HepG2 (cell line): ENCODE data around the gene CCDC192. TPM values are rescaled to one million over a fixed set of nuclear protein-coding genes. Genes with fewer than 3 reads are reported as not detected.

ENCODE experiments used
- ATAC-seq: fragments of 200-7000 bp; cut with Tn5 transposase; 3 replicates; pipeline ENCODE4 v1.9.1; 2020; ENCODE audit warnings: mild to moderate bottlenecking, moderate library complexity
- BruUV-seq: library from RNA; stranded (reverse); fragments of 400-500 nt; replicated peaks from 2 replicates; lab custom pipeline; 2021; lab: Mats Ljungman, UMichigan
- CTCF ChIA-PET: fragments of 300-600 bp; formaldehyde crosslinking; extraction: SDS; loops from one replicate; lab custom pipeline; 2021; ENCODE audit warnings: low total read pairs, inconsistent platforms, low intra/inter-chr PET ratio; lab: Yijun Ruan, JAX
- POLR2A ChIA-PET: fragments of 350-600 bp; sonication (Branson Sonifier 250); formaldehyde crosslinking; loops from one replicate; lab custom pipeline; 2020; ENCODE audit warnings: antibody characterized with exemption, inconsistent platforms; lab: Yijun Ruan, JAX
- DNase-seq: peaks from one replicate; pipeline ENCODE4 v3.0.0-alpha.2; 2015; ENCODE audit warnings: low spot score
- FAIRE-seq: peaks from 3 replicates; lab custom pipeline; 2011; peaks lifted over from hg19 to GRCh38; lab: Jason Lieb, UNC
- H2AFZ ChIP-seq: one replicate; pipeline ENCODE4 v1.6.1; 2011; ENCODE audit warnings: low read length, inconsistent platforms
- H3K27ac ChIP-seq: fragments of 300-600 bp; 3 replicates; pipeline ENCODE4 v1.8.0; 2011; ENCODE audit warnings: mixed run types, mild to moderate bottlenecking, mixed read lengths, low read length, inconsistent platforms; ENCODE audit not compliant: insufficient read depth; ENCODE audit errors: extremely low read length
- H3K27me3 ChIP-seq, 2 experiments: fragments of 200-600 bp in 1 of 2; 2 replicates in 1 of 2; 3 replicates in 1 of 2; pipeline versions ENCODE4 v1.6.0 to v1.8.0; 2011; ENCODE audit warnings: low read length in 2 of 2, mild to moderate bottlenecking in 2 of 2, moderate library complexity in 2 of 2, inconsistent platforms in 1 of 2; ENCODE audit not compliant: insufficient read depth in 2 of 2, control insufficient read depth in 1 of 2
- H3K36me3 ChIP-seq, 2 experiments: fragments of 200-600 bp in 1 of 2; replicated peaks in 1 of 2; 2 replicates in 1 of 2; 3 replicates in 1 of 2; pipeline versions ENCODE4 v1.5.1 to v1.8.0; 2011; ENCODE audit warnings: low read length in 2 of 2, inconsistent platforms in 1 of 2; ENCODE audit not compliant: insufficient read depth in 2 of 2, control insufficient read depth in 1 of 2
- H3K4me1 ChIP-seq: 2 replicates; pipeline ENCODE4 v1.5.1; 2012; ENCODE audit warnings: low read length, inconsistent platforms; ENCODE audit not compliant: insufficient read depth
- H3K4me2 ChIP-seq: 2 replicates; pipeline ENCODE4 v1.6.0; 2011; ENCODE audit warnings: low read depth, low read length, inconsistent platforms
- H3K4me3 ChIP-seq, 3 experiments: fragments of 200-600 bp in 1 of 3; sonication (generic), shearing (Covaris generic) in 1 of 3; replicated peaks in 1 of 3; 2 replicates each; pipeline ENCODE4 v1.5.1; 2011 to 2016; ENCODE audit warnings: low read length in 3 of 3, inconsistent platforms in 2 of 3, low read depth in 2 of 3, mild to moderate bottlenecking in 2 of 3, control low read depth in 1 of 3, mixed read lengths in 1 of 3; ENCODE audit not compliant: insufficient read depth in 1 of 3
- H3K79me2 ChIP-seq: one replicate; pipeline ENCODE4 v1.6.1; 2011; ENCODE audit warnings: low read length, inconsistent platforms; ENCODE audit not compliant: insufficient read depth
- H3K9ac ChIP-seq: 2 replicates; pipeline ENCODE4 v1.6.0; 2011; ENCODE audit warnings: mild to moderate bottlenecking, low read depth, low read length, inconsistent platforms; ENCODE audit not compliant: insufficient read depth
- H3K9me3 ChIP-seq: 2 replicates; pipeline ENCODE4 v1.5.1; 2012; ENCODE audit warnings: mild to moderate bottlenecking, low read length
- H4K20me1 ChIP-seq: 2 replicates; pipeline ENCODE4 v1.6.0; 2011; ENCODE audit warnings: inconsistent platforms, mild to moderate bottlenecking, low read length, moderate library complexity; ENCODE audit not compliant: insufficient read depth
- CTCF ChIP-seq: sonication (generic); formaldehyde crosslinking; IDR thresholded peaks from 2 replicates; pipeline ENCODE4 v1.5.0; 2020; ENCODE audit warnings: mild to moderate bottlenecking, missing genetic modification reagents, moderate library complexity
- HOXA5 ChIP-seq: sonication (generic); formaldehyde crosslinking; IDR thresholded peaks from 2 replicates; pipeline ENCODE4 v1.4.0; 2020; ENCODE audit warnings: missing genetic modification reagents
- PBX2 ChIP-seq: IDR thresholded peaks from 2 replicates; pipeline ENCODE4 v1.6.1; 2016; ENCODE audit warnings: control low read depth
- RAD21 ChIP-seq: fragments of 450-650 bp; formaldehyde crosslinking; IDR thresholded peaks from 2 replicates; pipeline ENCODE4 v1.5.0; 2020; ENCODE audit warnings: mild to moderate bottlenecking
- SAP130 ChIP-seq: IDR thresholded peaks from 2 replicates; pipeline ENCODE4 v1.6.1; 2016; ENCODE audit warnings: low read depth
- SMC3 ChIP-seq: IDR thresholded peaks from 2 replicates; pipeline ENCODE4 v1.6.1; 2011; ENCODE audit warnings: low read length, improper control_type of control experiment
- SRF ChIP-seq: IDR thresholded peaks from 2 replicates; pipeline ENCODE4 v1.6.1; 2011; ENCODE audit warnings: mild to moderate bottlenecking, low read depth, low read length, moderate library complexity
- STAG1 ChIP-seq: sonication (generic); formaldehyde crosslinking; IDR thresholded peaks from 2 replicates; pipeline ENCODE4 v1.4.0; 2020; ENCODE audit warnings: missing genetic modification reagents
- THAP7 ChIP-seq: sonication (generic); formaldehyde crosslinking; IDR thresholded peaks from 2 replicates; pipeline ENCODE4 v1.8.1; 2023; ENCODE audit warnings: mild to moderate bottlenecking, missing genetic modification reagents
- ZNF251 ChIP-seq: sonication (generic); formaldehyde crosslinking; IDR thresholded peaks from 2 replicates; pipeline ENCODE4 v1.9.0; 2021; ENCODE audit warnings: mild to moderate bottlenecking, missing genetic modification reagents
- ZNF256 ChIP-seq: sonication (generic); formaldehyde crosslinking; conservative IDR thresholded peaks from 2 replicates; pipeline ENCODE4 v1.4.0; 2020; ENCODE audit warnings: missing genetic modification reagents
- ZNF333 ChIP-seq: sonication (generic); formaldehyde crosslinking; IDR thresholded peaks from 2 replicates; pipeline ENCODE4 v1.4.0; 2020; ENCODE audit warnings: mild to moderate bottlenecking, missing genetic modification reagents, borderline replicate concordance
- ZNF34 ChIP-seq: sonication (generic); formaldehyde crosslinking; IDR thresholded peaks from 2 replicates; pipeline ENCODE4 v1.4.0; 2020; ENCODE audit warnings: mild to moderate bottlenecking, missing genetic modification reagents, borderline replicate concordance
- WGBS: methylation state at CpG from one replicate; pipeline ENCODE4 v1.1.6; 2017; ENCODE audit warnings: low lambda C conversion rate; 5-methylcytosine and 5-hydroxymethylcytosine counted together
- in situ Hi-C: cut with HindIII; loops from 2 replicates; pipeline ENCODE4 v1.10.0; 2017; ENCODE audit warnings: low pct_unique_long_range_greater_than_20kb; ENCODE audit not compliant: extremely low pct_ligation_motif_present
- intact Hi-C: fragments of 100-400 bp; cut with micrococcal nuclease; formaldehyde crosslinking; loops from one replicate; pipeline ENCODE4 v1.10.0; 2022; ENCODE audit not compliant: unreplicated experiment
- polyA plus RNA-seq, 8 experiments: library from polyadenylated mRNA; depleted of rRNA in 3 of 8; stranded (reverse) in 7 of 8; unstranded in 1 of 8; fragments of >200 nt; fragmentation: Illumina TruSeq in 4 of 8; extraction: Trizol in 4 of 8; gene quantifications; 2 replicates each; pipeline versions ENCODE4 v1.2.1 to v1.2.3, GENCODE V29; 2011 to 2016; ENCODE audit warnings: low read depth in 4 of 8, missing spikeins in 1 of 8, mixed read lengths in 1 of 8; ENCODE audit not compliant: insufficient read depth in 1 of 8
- total RNA-seq, 5 experiments: library from RNA; depleted of rRNA; stranded (reverse); fragments of >200 nt; fragmentation: Illumina TruSeq; extraction: Trizol; gene quantifications; 2 replicates each; pipeline ENCODE4 v1.2.3, GENCODE V29; 2016; ENCODE audit warnings: low read depth in 1 of 5

CCDC192 gene
- total and polyA plus RNA-seq, 2 of the 13 experiments (the other 11 are each of a cell fraction or from before 2014, with no cell fraction given), result not detected

GRCh38 chr5:127907907-127908306 lies 204.7 kb downstream of the CCDC192 start:
- Histone ChIP-seq H3K9me3 (no peaks in the 10 kb centered on the region), H3K27me3 (no peaks in the 10 kb centered on the region), H3K36me3 (no peaks in the 10 kb centered on the region), H3K79me2 (no peaks in the 10 kb centered on the region), H2AFZ (no peak overlapping the region), H3K4me3 (no peak overlapping the region), H3K27ac (no peak overlapping the region), H3K4me1 (peaks cover 6% of the 10 kb centered on the region; the same call in 1 of the 2 replicates), H4K20me1 (no peaks in the 10 kb centered on the region), H3K4me2 (no peak overlapping the region), H3K9ac (no peak overlapping the region)
- TF ChIP-seq SAP130 (CRISPR knock-in tag), result no peak
- TF ChIP-seq ZNF256, result no peak
- no peak for TF ChIP-seq THAP7 (CRISPR knock-in tag)
- TF ChIP-seq ZNF34 (CRISPR knock-in tag), result no peak
- TF ChIP-seq ZNF333 (CRISPR knock-in tag), result no peak
- no peak for TF ChIP-seq PBX2
- WGBS, result 0% methylated on average over 2 of the region's 2 CpGs
- BruUV-seq, result no TSS peak
- ATAC-seq (no peak), FAIRE-seq (no peak), DNase-seq (no peak)
- intact Hi-C loops, result loop anchor here (5.0 kb wide), 1 partner anchor 174 kb away; the partner anchor contains the start of gene SLC12A2
- CTCF ChIA-PET, result no interaction called here
- POLR2A ChIA-PET, result no interaction called here
- in situ Hi-C loops, result no loop called here

- CTCF ChIA-PET, result interaction anchor here (0.7 to 1.2 kb wide), 2 partner anchors 67 to 175 kb away, joined by 3 read pairs; no protein-coding TSS in a partner anchor
- DNase-seq (peak; percentile 42), FAIRE-seq (no peak), ATAC-seq (peak; percentile 97)
- WGBS, result 0% methylated on average over 3 of the region's 3 CpGs
- Histone ChIP-seq H3K9me3 (no peaks in the 10 kb centered on the region), H3K4me2 (no peak overlapping the region), H3K4me1 (peaks cover 6% of the 10 kb centered on the region; the same call in 1 of the 2 replicates), H3K79me2 (no peaks in the 10 kb centered on the region), H2AFZ (no peak overlapping the region), H3K36me3 (no peaks in the 10 kb centered on the region), H3K4me3 (no peak overlapping the region), H3K9ac (no peak overlapping the region), H3K27ac (no peak overlapping the region), H4K20me1 (no peaks in the 10 kb centered on the region), H3K27me3 (no peaks in the 10 kb centered on the region)
- POLR2A ChIA-PET, result no interaction called here
- TF ChIP-seq ZNF251 (CRISPR knock-in tag) (no peak), HOXA5 (CRISPR knock-in tag) (no peak), RAD21 (CRISPR knock-in tag) (peak; percentile 18; the same call in 1 of the 2 replicates), STAG1 (CRISPR knock-in tag) (peak; percentile 58), SRF (0 out of 2 replicates have a peak, but pooled peaks have one; percentile 18), SMC3 (peak; percentile 39; the same call in 1 of the 2 replicates), CTCF (CRISPR knock-in tag) (peak; percentile 60)
- intact Hi-C loops, result loop anchor here (5.0 kb wide), 1 partner anchor 173 kb away; the partner anchor contains the start of gene SLC12A2
- BruUV-seq, result no TSS peak
- in situ Hi-C loops, result no loop called here
These were observed 205.9 kb downstream of the CCDC192 start for GRCh38 chr5:127909066-127909465.
